ENCODE data around the gene ASH1L. TPM values are rescaled to one million over a fixed set of nuclear protein-coding genes. Genes with fewer than 3 reads are reported as not detected.
A peak's percentile ranks its signal among the peaks of the same experiment; 100 is the strongest.
"Not testable (repeated sequence)": the region's sequence is repeated elsewhere in the genome, so short reads cannot be mapped to it uniquely, and the experiment has no call there.

ASH1L gene
- total and polyA plus RNA-seq, 9 of the 15 experiments (the other 6 are each of a cell fraction or from before 2014, with no cell fraction given): 2.0 to 23.3 (median 14.6) TPM

- TF ChIP-seq AFF1 (IDR thresholded peaks at IDR 0.05; ENCODE audit: low read depth in 1 of 2, partially characterized antibody in 2 of 2): peak; percentile 54 to 70
- TF ChIP-seq KLF1 (tag; IDR thresholded peaks at IDR 0.05): no peak
- TF ChIP-seq ZFX (CRISPR knock-in tag; IDR thresholded peaks at IDR 0.05): peak; percentile 93
These were observed at the start of gene ASH1L (continued) for GRCh38 chr1:155562581-155563376.

DNA sequence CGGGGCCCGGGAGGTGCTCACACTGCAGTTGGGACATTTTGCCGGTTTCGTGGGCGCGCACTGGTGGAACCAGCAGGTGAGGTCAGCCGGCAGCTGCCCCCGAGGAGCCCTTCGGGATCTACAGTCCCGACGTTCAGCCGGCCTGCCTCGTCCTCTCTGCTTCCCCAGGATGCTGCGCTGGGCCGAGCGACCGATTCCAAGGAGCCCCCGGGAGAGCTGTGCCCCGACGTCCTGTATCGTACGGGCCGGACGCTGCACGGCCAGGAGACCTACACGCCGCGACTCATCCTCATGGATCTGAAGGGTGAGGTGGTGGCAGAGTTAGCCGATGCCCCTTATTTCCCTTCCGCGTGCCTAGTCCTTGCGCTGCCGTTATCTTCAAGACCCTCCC is 47.6 kb upstream of the ASH1L start:
- H4K20me1 ChIP-seq (replicated peaks; ENCODE audit: control insufficient read depth, insufficient read depth, low read length); H3K27me3 ChIP-seq (ENCODE audit: control insufficient read depth in 2 of 2, insufficient read depth in 2 of 2, low read length in 2 of 2); H3K79me2 ChIP-seq (ENCODE audit: control insufficient read depth, insufficient read depth, low read length); DNase-seq (ENCODE audit: extremely low read depth in 1 of 4, low spot score in 3 of 4); intact Hi-C loops (cut with micrococcal nuclease); H2AFZ ChIP-seq (ENCODE audit: low read depth, low read length); FAIRE-seq; BruUV-seq (replicated peaks); H3K9me3 ChIP-seq (replicated peaks; ENCODE audit: control insufficient read depth, insufficient read depth, low read depth, low read length); CTCF ChIA-PET (ENCODE audit: low intra/inter-chr PET ratio); H3K9me1 ChIP-seq (ENCODE audit: control insufficient read depth, insufficient read depth, low read length); H3K27ac ChIP-seq (ENCODE audit: extremely low read depth, low read depth, low read length): not testable (repeated sequence)
- Histone ChIP-seq H3K4me1 (replicated peaks in 1 of 2; ENCODE audit: control insufficient read depth in 2 of 2, insufficient read depth in 2 of 2, low read length in 2 of 2) (peaks cover 0 to 13% of the 10 kb centered on the region in 2 experiments; a peak in 2 of 5 replicates), H3K9ac (ENCODE audit: insufficient read depth in 1 of 2, low read depth in 2 of 2, low read length in 2 of 2) (peak overlapping the region in 1 of 2 experiments; percentile 78; a peak in 3 of 4 replicates), H3K4me3 (peak overlapping the region; percentile 45), H3K36me3 (ENCODE audit: control insufficient read depth, insufficient read depth, low read length) (peaks cover 17% of the 10 kb centered on the region; the same call in 2 of the 3 replicates), H3K4me2 (ENCODE audit: insufficient read depth, low read length) (peak overlapping the region; percentile 58; the same call in 1 of the 2 replicates)
- in situ Hi-C loops (cut with MboI): loop anchor here (5.0 kb wide), 1 partner anchor 137 kb away; no protein-coding TSS in a partner anchor
- WGBS (ENCODE audit: insufficient coverage, low coverage, missing lambda C conversion rate): no CpG with 5 or more reads among the region's 33 CpGs
- POLR2A ChIA-PET: interaction anchor here (0.8 kb wide), 1 partner anchor 12 kb away, joined by 3 read pairs; no protein-coding TSS in a partner anchor
- TF ChIP-seq NRF1 (conservative IDR thresholded peaks at IDR 0.05 in 1 of 2, IDR thresholded peaks at IDR 0.05 in 1 of 2): peak in 1 of 2 experiments; percentile 53
- ATAC-seq: peak; percentile 52
